ENCODE results near the gene PHF21B.

DNA sequence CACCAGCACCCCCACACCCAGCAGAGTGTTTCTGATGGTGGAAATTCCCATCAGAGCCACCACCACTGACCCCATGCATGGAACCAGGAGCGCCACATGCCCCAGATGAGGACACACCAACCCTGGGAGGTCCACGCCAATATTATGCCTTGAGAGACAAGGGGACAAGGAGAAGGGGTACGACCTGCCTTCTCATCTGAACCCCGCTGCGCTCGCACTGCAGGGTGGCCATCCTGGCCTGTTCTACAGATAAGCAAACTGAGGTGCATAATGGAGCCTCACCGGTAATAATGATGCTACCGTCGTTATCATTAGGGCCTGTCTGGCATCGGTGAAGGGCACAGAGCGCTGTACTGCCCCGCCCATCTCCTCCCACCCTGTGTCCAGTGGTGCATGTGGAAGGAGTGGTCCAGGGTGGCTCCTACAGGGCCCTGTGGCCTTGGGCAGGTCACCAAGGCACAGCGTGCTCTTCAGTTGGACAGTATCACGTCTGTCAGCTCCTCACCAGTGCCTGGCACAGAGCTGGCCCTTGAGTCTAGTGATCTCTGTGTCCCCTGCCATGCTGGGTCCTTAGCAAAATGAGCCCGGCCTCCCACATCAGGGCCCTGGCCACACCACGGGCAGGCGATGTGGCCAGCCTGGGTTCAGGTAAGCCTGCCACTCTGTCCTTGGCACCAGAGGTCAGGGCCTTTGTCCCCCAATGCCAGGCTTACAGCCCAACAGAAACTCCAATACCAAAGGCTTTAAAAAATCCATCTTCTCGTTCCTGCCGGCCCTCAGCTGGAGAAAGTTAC is 92.2 kb downstream of the PHF21B start:
- TF ChIP-seq BHLHE40 (IDR thresholded peaks at IDR 0.05; ENCODE audit: borderline replicate concordance), result no peak
- TF ChIP-seq FOXM1 (IDR thresholded peaks at IDR 0.05; ENCODE audit: borderline replicate concordance), result no peak
- TF ChIP-seq L3MBTL2 (conservative IDR thresholded peaks at IDR 0.05), result no peak
- no peak for TF ChIP-seq LEF1 (IDR thresholded peaks at IDR 0.05; ENCODE audit: borderline replicate concordance)
- TF ChIP-seq SUZ12 (IDR thresholded peaks at IDR 0.05), result no peak
- TF ChIP-seq HDGF (IDR thresholded peaks at IDR 0.05; ENCODE audit: borderline replicate concordance), result no peak
- TF ChIP-seq TARDBP (IDR thresholded peaks at IDR 0.05), result no peak
- no peak for TF ChIP-seq FOXA1 (IDR thresholded peaks at IDR 0.05)
- TF ChIP-seq, protein P1, sequence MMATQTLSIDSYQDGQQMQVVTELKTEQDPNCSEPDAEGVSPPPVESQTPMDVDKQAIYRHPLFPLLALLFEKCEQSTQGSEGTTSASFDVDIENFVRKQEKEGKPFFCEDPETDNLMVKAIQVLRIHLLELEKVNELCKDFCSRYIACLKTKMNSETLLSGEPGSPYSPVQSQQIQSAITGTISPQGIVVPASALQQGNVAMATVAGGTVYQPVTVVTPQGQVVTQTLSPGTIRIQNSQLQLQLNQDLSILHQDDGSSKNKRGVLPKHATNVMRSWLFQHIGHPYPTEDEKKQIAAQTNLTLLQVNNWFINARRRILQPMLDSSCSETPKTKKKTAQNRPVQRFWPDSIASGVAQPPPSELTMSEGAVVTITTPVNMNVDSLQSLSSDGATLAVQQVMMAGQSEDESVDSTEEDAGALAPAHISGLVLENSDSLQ (IDR thresholded peaks at IDR 0.05), result no peak
- no peak for TF ChIP-seq ZNF384 (IDR thresholded peaks at IDR 0.05)
- TF ChIP-seq CTBP1 (IDR thresholded peaks at IDR 0.05; ENCODE audit: borderline replicate concordance), result no peak
- no peak for TF ChIP-seq FOXK2 (IDR thresholded peaks at IDR 0.05)
- TF ChIP-seq SP1 (IDR thresholded peaks at IDR 0.05), result no peak
- no peak for TF ChIP-seq NFRKB (IDR thresholded peaks at IDR 0.05)

Measured in HEK293T (cell line).